Common myeloid progenitor, CD34-positive (primary cell): ENCODE results near the gene PPP1R16B.

Experiments
- CTCF ChIA-PET: fragments of 350-600 bp; sonication (Branson Sonifier 250); formaldehyde crosslinking; loops from one replicate; lab custom pipeline; 2021; ENCODE audit warnings: antibody characterized with exemption; lab: Charles Lee
- POLR2A ChIA-PET: fragments of 350-600 bp; sonication (Branson Sonifier 250); formaldehyde crosslinking; loops from one replicate; lab custom pipeline; 2021; ENCODE audit warnings: antibody characterized with exemption; lab: Charles Lee
- DNase-seq, 3 donors: peaks; one replicate each; pipeline versions ENCODE4 v3.0.0 to v3.0.0-alpha.2; 2013
- H3K27ac ChIP-seq, 2 experiments: 1 replicate in 1 of 2; 2 replicates in 1 of 2; pipeline ENCODE4 v1.7.0; 2013; ENCODE audit warnings: inconsistent platforms in 2 of 2, low read length in 2 of 2, mild to moderate bottlenecking in 2 of 2, low read depth in 1 of 2, moderate library complexity in 1 of 2; ENCODE audit not compliant: severe bottlenecking in 2 of 2, insufficient read depth in 1 of 2, poor library complexity in 1 of 2
- H3K27me3 ChIP-seq, 5 experiments: replicated peaks in 2 of 5; 1 replicate in 3 of 5; 2 replicates in 2 of 5; pipeline versions ENCODE4 v1.6.1 to v1.7.0; 2013; ENCODE audit warnings: low read length in 4 of 5, mild to moderate bottlenecking in 2 of 5, moderate library complexity in 2 of 5, inconsistent platforms in 1 of 5; ENCODE audit not compliant: insufficient read depth in 5 of 5, control insufficient read depth in 4 of 5
- H3K36me3 ChIP-seq, 4 experiments: 1 replicate in 2 of 4; 2 replicates in 2 of 4; pipeline versions ENCODE4 v1.6.1 to v1.7.0; 2013; ENCODE audit warnings: low read length in 3 of 4, control low read depth in 1 of 4, mild to moderate bottlenecking in 1 of 4; ENCODE audit not compliant: control insufficient read depth in 4 of 4, insufficient read depth in 4 of 4
- H3K4me1 ChIP-seq, 4 experiments: 1 replicate in 3 of 4; 2 replicates in 1 of 4; pipeline versions ENCODE4 v1.6.1 to v1.7.1; 2013; ENCODE audit warnings: low read length in 3 of 4, mild to moderate bottlenecking in 3 of 4, control low read depth in 1 of 4, inconsistent platforms in 1 of 4, moderate library complexity in 1 of 4; ENCODE audit not compliant: control insufficient read depth in 4 of 4, insufficient read depth in 4 of 4; ENCODE audit errors: control extremely low read depth in 1 of 4
- H3K4me3 ChIP-seq, 7 experiments: 1 replicate in 4 of 7; 2 replicates in 3 of 7; pipeline versions ENCODE4 v1.5.1 to v1.7.0; 2013; ENCODE audit warnings: mild to moderate bottlenecking in 7 of 7, low read length in 6 of 7, moderate library complexity in 6 of 7, inconsistent platforms in 2 of 7, low read depth in 2 of 7, control low read depth in 1 of 7; ENCODE audit not compliant: insufficient read depth in 4 of 7, control insufficient read depth in 1 of 7; ENCODE audit errors: extremely low read depth in 1 of 7
- H3K9me3 ChIP-seq, 5 experiments: 1 replicate in 4 of 5; 2 replicates in 1 of 5; pipeline versions ENCODE4 v1.6.1 to v1.7.1; 2013; ENCODE audit warnings: low read length in 4 of 5, mild to moderate bottlenecking in 2 of 5, inconsistent platforms in 1 of 5, low read depth in 1 of 5, moderate library complexity in 1 of 5; ENCODE audit not compliant: control insufficient read depth in 4 of 5, insufficient read depth in 2 of 5; ENCODE audit errors: control extremely low read depth in 1 of 5
- WGBS: methylation state at CpG from one replicate; pipeline ENCODE4 v1.1.5; 2013; ENCODE audit not compliant: insufficient coverage; 5-methylcytosine and 5-hydroxymethylcytosine counted together

PPP1R16B gene

DNA sequence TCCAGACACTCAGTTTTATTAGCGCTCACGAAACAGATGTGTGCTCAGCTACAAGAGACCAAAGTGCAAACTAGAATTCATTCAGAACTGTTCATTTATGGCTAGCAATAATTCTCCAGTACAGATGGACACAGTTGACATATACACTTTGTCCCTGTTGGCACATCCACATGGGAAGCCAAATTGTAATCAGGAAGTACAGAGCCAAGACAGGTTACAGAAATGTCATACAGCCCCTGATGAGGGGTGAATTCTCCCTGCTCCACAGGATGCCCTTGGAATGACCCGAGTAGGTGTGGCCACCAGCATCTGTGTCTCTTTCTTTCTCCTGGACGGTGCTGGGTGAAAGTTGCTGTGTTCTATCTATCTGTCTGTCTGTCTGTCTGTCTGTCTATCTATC lies 164.2 kb downstream of the PPP1R16B start:
- H3K27me3 ChIP-seq = no peaks in the 10 kb centered on the region
- H3K4me1 ChIP-seq = no peaks in the 10 kb centered on the region
- peaks cover 17 to 54% (median 29%) of the 10 kb centered on the region in 4 experiments for H3K36me3 ChIP-seq
- H3K4me3 ChIP-seq = no peak overlapping the region
- ChIA-PET CTCF (interaction anchor here (1.1 kb wide), 1 partner anchor 22 kb away, joined by 4 read pairs; no protein-coding TSS in a partner anchor), POLR2A (no interaction called here)
- 98% methylated on average over 4 of the region's 4 CpGs for WGBS
- no peak for DNase-seq
- no peak overlapping the region for H3K27ac ChIP-seq
- H3K9me3 ChIP-seq = no peaks in the 10 kb centered on the region

DNA sequence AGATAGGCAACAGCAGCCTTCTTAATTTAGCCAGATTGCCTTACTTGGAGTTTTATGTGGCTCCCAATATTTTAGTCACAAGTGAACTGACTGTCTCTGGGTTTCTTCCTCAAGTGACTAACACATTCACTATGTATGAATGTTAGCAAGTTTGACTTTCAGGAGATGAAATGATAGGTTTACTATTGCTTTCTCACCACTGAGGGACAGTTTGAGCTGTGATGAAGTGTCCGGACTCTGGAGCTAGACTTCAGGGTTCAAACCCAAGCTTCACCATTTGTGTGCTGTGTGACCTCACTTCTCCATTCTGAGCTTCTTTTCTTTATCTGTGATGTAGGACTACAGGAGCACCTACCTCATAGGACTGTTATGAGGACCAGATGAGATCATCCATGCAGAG lies 164.8 kb downstream of the PPP1R16B start:
- CTCF ChIA-PET = no interaction called here
- H3K4me3 ChIP-seq = no peak overlapping the region
- H3K9me3 ChIP-seq = no peaks in the 10 kb centered on the region
- WGBS = no CpG with 5 or more reads among the region's 1 CpG
- POLR2A ChIA-PET = no interaction called here
- no peaks in the 10 kb centered on the region for H3K27me3 ChIP-seq
- peaks cover 17 to 52% (median 29%) of the 10 kb centered on the region in 4 experiments for H3K36me3 ChIP-seq
- H3K4me1 ChIP-seq = no peaks in the 10 kb centered on the region
- DNase-seq = no peak
- no peak overlapping the region for H3K27ac ChIP-seq
